Measurements from ENCODE around the gene PPP2CA. TPM values are rescaled to one million over a fixed set of nuclear protein-coding genes. Genes with fewer than 3 reads are reported as not detected.
A peak's percentile ranks its signal among the peaks of the same experiment; 100 is the strongest.
"Not testable (repeated sequence)": the region's sequence is repeated elsewhere in the genome, so short reads cannot be mapped to it uniquely, and the experiment has no call there.

The PPP2CA gene
- total RNA-seq, 6 experiments from 2014 or later = 50.8 to 80.5 (median 65.0) TPM

DNA sequence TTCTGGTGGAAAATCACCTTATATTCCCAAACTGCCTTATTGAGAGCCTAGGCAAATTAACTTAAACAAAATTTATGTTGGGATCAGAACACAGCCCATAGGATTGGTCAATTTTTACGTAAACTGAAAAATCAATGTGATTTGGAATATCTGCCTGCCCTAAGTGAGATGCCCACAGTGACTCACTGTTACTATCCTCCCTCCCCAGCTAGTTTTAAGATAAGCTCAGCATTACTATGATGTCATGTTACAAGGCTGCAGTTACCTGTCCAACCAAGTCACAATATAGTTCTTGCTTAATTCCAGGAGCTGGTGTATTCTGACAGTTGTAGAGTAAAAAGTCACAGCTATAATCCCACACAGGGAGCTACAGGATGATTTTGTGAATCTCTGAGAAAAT is 72.2 kb downstream of the PPP2CA start:
- peak in 1 of 4 donors; percentile 83 for ATAC-seq
- no peak for DNase-seq
- WGBS (ENCODE audit: insufficient coverage, low coverage, low lambda C conversion rate, missing lambda C conversion rate) = 60% methylated on average over 1 of the region's 1 CpG
- Histone ChIP-seq H3K27ac (no peak overlapping the region), H3K36me3 (peaks cover 0 to 81% (median 27%) of the 10 kb centered on the region in 4 donors), H3K9me3 (no peaks in the 10 kb centered on the region), H3K4me3 (no peak overlapping the region), H3K27me3 (no peaks in the 10 kb centered on the region), H3K4me1 (peaks cover 0 to 25% (median 4%) of the 10 kb centered on the region in 4 donors)
- TF ChIP-seq, protein P1, sequence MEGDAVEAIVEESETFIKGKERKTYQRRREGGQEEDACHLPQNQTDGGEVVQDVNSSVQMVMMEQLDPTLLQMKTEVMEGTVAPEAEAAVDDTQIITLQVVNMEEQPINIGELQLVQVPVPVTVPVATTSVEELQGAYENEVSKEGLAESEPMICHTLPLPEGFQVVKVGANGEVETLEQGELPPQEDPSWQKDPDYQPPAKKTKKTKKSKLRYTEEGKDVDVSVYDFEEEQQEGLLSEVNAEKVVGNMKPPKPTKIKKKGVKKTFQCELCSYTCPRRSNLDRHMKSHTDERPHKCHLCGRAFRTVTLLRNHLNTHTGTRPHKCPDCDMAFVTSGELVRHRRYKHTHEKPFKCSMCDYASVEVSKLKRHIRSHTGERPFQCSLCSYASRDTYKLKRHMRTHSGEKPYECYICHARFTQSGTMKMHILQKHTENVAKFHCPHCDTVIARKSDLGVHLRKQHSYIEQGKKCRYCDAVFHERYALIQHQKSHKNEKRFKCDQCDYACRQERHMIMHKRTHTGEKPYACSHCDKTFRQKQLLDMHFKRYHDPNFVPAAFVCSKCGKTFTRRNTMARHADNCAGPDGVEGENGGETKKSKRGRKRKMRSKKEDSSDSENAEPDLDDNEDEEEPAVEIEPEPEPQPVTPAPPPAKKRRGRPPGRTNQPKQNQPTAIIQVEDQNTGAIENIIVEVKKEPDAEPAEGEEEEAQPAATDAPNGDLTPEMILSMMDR (IDR thresholded peaks at IDR 0.05) = no peak
- no peak for TF ChIP-seq POLR2A (IDR thresholded peaks at IDR 0.05)
- intact Hi-C loops (cut with DNase I) = no loop called here

DNA sequence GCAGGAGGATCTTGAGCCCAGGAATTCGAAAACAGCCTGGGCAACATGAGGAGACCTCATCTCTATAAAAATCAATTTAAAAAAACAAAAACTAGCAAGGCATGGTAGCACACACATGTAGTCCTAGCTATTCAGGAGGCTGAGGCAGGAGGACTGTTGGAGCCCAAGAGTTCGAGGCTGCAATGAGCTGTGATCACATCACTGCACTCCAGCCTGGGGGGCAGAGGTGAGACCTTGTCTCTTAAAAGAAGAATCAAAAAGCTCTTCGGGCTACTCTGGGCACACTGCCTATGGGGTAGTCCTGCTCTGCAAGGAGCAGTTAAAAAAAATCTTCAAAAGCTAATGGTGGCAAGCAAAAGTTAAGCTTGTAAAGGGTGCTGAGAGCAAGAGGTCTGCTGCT is 72.6 kb downstream of the PPP2CA start:
- Histone ChIP-seq H3K4me1 (peaks cover 0 to 25% (median 4%) of the 10 kb centered on the region in 4 donors), H3K27ac (no peak overlapping the region), H3K9me3 (no peaks in the 10 kb centered on the region), H3K4me3 (no peak overlapping the region), H3K27me3 (no peaks in the 10 kb centered on the region), H3K36me3 (peaks cover 0 to 81% (median 23%) of the 10 kb centered on the region in 4 donors)
- intact Hi-C loops (cut with DNase I) = no loop called here
- no peak for ATAC-seq
- no peak for TF ChIP-seq POLR2A (IDR thresholded peaks at IDR 0.05)
- TF ChIP-seq, protein P1 (IDR thresholded peaks at IDR 0.05) = no peak
- DNase-seq = no peak
- 94% methylated on average over 2 of the region's 3 CpGs for WGBS (ENCODE audit: insufficient coverage, low coverage, low lambda C conversion rate, missing lambda C conversion rate)

DNA sequence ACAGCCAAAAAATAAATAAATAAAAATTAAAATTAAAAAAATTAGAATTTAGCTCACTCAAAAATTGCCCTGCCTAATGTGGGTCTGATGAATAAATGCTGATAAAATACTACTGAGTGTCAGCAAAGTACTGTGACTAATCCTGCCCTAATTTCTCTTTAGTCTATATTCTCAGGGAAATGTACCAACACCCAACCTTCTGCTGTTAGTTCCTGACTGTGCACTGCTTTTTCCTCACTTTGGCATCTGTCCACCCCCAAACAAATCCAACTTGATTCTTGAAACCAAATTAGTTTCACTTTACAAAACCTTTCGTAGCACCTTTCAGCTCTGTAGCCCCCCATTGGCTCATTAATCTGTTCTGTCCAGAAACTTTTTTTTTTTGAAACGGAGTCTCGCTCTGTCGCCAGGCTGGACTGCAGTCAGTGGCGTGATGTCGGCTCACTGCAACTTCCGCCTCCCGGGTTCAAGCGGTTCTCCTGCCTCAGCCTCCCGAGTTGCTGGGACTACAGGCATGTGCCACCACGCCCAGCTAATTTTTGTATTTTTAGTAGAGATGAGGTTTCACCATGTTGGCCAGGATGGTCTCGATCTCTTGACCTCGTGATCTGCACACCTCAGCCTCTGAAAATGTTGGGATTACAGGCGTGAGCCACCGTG is 73.6 kb downstream of the PPP2CA start:
- Histone ChIP-seq H3K36me3 (peaks cover 0 to 75% (median 15%) of the 10 kb centered on the region in 4 donors), H3K4me1 (peaks cover 0 to 25% (median 4%) of the 10 kb centered on the region in 4 donors)
- ATAC-seq; intact Hi-C loops (cut with DNase I); H3K4me3 ChIP-seq; H3K27me3 ChIP-seq; DNase-seq; H3K27ac ChIP-seq; H3K9me3 ChIP-seq: not testable (repeated sequence)
- 91% methylated on average over 12 of the region's 15 CpGs for WGBS (ENCODE audit: insufficient coverage, low coverage, low lambda C conversion rate, missing lambda C conversion rate)

DNA sequence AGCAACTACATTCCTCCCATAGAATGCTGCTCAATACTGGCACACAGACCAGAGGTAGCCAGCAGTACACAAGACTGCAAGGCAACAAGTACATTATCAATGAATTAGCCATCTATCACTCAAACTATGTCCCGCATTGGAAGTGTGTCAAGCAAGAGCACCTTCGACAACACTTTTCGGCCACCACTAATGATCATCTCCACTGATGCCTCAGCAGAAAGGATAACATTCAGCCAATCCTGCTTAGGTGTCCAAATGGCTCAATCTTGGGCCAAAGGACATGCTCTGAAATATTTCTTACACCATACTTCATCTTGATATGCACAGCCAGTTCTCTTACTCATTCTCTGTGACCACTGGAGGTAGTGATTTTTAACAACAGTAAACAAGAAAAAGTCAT is 74.2 kb downstream of the PPP2CA start:
- Histone ChIP-seq H3K4me1 (peaks cover 0 to 25% (median 4%) of the 10 kb centered on the region in 4 donors), H3K36me3 (peaks cover 0 to 73% (median 14%) of the 10 kb centered on the region in 4 donors), H3K27me3 (no peaks in the 10 kb centered on the region), H3K27ac (no peak overlapping the region), H3K9me3 (no peaks in the 10 kb centered on the region), H3K4me3 (no peak overlapping the region)
- TF ChIP-seq, protein P1 (IDR thresholded peaks at IDR 0.05) = no peak
- TF ChIP-seq POLR2A (IDR thresholded peaks at IDR 0.05) = no peak
- ATAC-seq (no peak), DNase-seq (no peak)
- 97% methylated on average over 3 of the region's 3 CpGs for WGBS (ENCODE audit: insufficient coverage, low coverage, low lambda C conversion rate, missing lambda C conversion rate)
- intact Hi-C loops (cut with DNase I) = no loop called here

DNA sequence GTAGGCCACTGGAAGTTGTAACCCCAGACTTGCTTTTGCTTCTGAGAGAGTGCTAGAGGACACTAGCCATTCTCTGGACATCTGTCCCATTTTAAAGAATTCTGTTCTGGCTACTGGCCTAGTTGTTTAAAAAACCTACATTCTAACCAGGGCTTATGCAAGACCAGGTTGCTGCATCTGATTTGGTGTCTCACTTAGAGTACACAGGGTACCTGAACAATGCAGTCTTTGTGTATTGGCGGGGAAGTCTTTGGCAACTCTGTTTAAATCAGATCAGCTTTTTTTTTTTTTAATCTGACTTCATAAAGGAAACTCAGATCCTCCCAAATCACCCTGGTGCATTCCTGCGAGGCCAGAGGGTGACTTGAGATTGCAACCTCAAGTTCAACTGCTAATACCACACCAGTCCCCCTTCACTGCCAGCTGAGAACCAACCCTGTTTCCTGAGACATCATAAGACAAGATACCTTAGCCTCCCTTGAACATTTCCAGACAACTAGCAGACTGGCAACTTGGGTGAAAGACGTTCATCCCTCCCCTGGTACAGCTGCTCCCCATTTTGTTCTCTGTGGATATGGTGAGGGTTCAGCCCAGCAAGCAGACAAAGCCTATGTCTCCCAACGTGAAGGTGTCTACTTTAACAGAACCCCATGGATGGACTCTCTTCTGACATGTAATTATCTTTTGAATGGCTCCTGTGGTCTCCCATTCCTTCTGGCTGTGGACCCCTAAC is 76.1 kb downstream of the PPP2CA start:
- H3K27me3 ChIP-seq = no peaks in the 10 kb centered on the region
- intact Hi-C loops (cut with DNase I) = no loop called here
- H3K9me3 ChIP-seq = no peaks in the 10 kb centered on the region
- peak overlapping the region in 2 of 3 donors; percentile 38 to 39 for H3K27ac ChIP-seq
- peak; percentile 46 to 76 (median 62) for ATAC-seq
- peak in 1 of 3 donors; percentile 55 for DNase-seq
- H3K4me1 ChIP-seq = peaks cover 0 to 25% (median 4%) of the 10 kb centered on the region in 4 donors
- WGBS (ENCODE audit: insufficient coverage, low coverage, low lambda C conversion rate, missing lambda C conversion rate) = 63% methylated on average over 4 of the region's 4 CpGs
- H3K4me3 ChIP-seq = no peak overlapping the region
- H3K36me3 ChIP-seq = peaks cover 4 to 68% (median 15%) of the 10 kb centered on the region in 4 donors
- TF ChIP-seq, protein P1 (IDR thresholded peaks at IDR 0.05) = no peak
